Large intestine (tissue), 3 donors: ENCODE data around the gene FLII. TPM values are rescaled to one million over a fixed set of nuclear protein-coding genes. Genes with fewer than 3 reads are reported as not detected.

ENCODE experiments used
- DNase-seq, 2 donors: peaks; one replicate each; pipeline versions ENCODE4 v3.0.0 to v3.0.0-alpha.2; 2013
- H3K27ac ChIP-seq: one replicate; pipeline ENCODE4 v1.5.1; 2013; ENCODE audit warnings: low read length
- H3K27me3 ChIP-seq: 2 replicates; pipeline ENCODE4 v1.6.1; 2013; ENCODE audit warnings: low read length; ENCODE audit not compliant: control insufficient read depth, insufficient read depth
- H3K36me3 ChIP-seq: 2 replicates; pipeline ENCODE4 v1.6.1; 2013; ENCODE audit warnings: low read length; ENCODE audit not compliant: control insufficient read depth, insufficient read depth
- H3K4me1 ChIP-seq: one replicate; pipeline ENCODE4 v1.6.1; 2013; ENCODE audit warnings: low read length; ENCODE audit not compliant: control insufficient read depth, insufficient read depth
- H3K4me3 ChIP-seq: one replicate; pipeline ENCODE4 v1.5.1; 2013; ENCODE audit warnings: low read length
- H3K9me3 ChIP-seq: one replicate; pipeline ENCODE4 v1.6.1; 2013; ENCODE audit warnings: mild to moderate bottlenecking, low read depth, low read length, moderate library complexity; ENCODE audit not compliant: control insufficient read depth
- WGBS: methylation state at CpG from one replicate; pipeline ENCODE4 v1.1.5; 2013; ENCODE audit warnings: low lambda C conversion rate; ENCODE audit not compliant: insufficient coverage; 5-methylcytosine and 5-hydroxymethylcytosine counted together
- polyA plus RNA-seq: library from polyadenylated mRNA; unstranded; fragments of 120-200 nt; gene quantifications from one replicate; pipeline ENCODE4 v1.2.1, GENCODE V29; 2013

The FLII gene
- polyA plus RNA-seq, 1 donor: 161 TPM

GRCh38 chr17:18252160-18252559, 6.4 kb downstream of the FLII start:
- no peaks in the 10 kb centered on the region for H3K27me3 ChIP-seq
- no peak overlapping the region for H3K27ac ChIP-seq
- H3K9me3 ChIP-seq: no peaks in the 10 kb centered on the region
- H3K4me1 ChIP-seq: peaks cover 6% of the 10 kb centered on the region
- no peak for DNase-seq
- H3K36me3 ChIP-seq: peaks cover 82% of the 10 kb centered on the region
- WGBS: no CpG with 5 or more reads among the region's 5 CpGs
- H3K4me3 ChIP-seq: no peak overlapping the region

GRCh38 chr17:18251204-18251603, 7.3 kb downstream of the FLII start:
- H3K4me1 ChIP-seq: peaks cover 6% of the 10 kb centered on the region
- H3K9me3 ChIP-seq: no peaks in the 10 kb centered on the region
- no CpG with 5 or more reads among the region's 15 CpGs for WGBS
- peaks cover 83% of the 10 kb centered on the region for H3K36me3 ChIP-seq
- no peaks in the 10 kb centered on the region for H3K27me3 ChIP-seq
- H3K27ac ChIP-seq: no peak overlapping the region
- no peak for DNase-seq
- no peak overlapping the region for H3K4me3 ChIP-seq

- no peak overlapping the region for H3K27ac ChIP-seq
- H3K36me3 ChIP-seq: peaks cover 83% of the 10 kb centered on the region
- WGBS: no CpG with 5 or more reads among the region's 14 CpGs
Measured at GRCh38 chr17:18250708-18251107, 7.8 kb downstream of the FLII start.

GRCh38 chr17:18250259-18250658, 8.3 kb downstream of the FLII start:
- Histone ChIP-seq H3K27me3 (no peaks in the 10 kb centered on the region), H3K9me3 (no peaks in the 10 kb centered on the region), H3K27ac (no peak overlapping the region), H3K4me1 (peaks cover 8% of the 10 kb centered on the region), H3K36me3 (peaks cover 83% of the 10 kb centered on the region), H3K4me3 (no peak overlapping the region)
- DNase-seq: peak; percentile 34 to 54
- whole genome bisulfite sequencing: no CpG with 5 or more reads among the region's 9 CpGs

More at GRCh38 chr17:18250708-18251107, 7.8 kb downstream of the FLII start:
- Histone ChIP-seq H3K9me3 (no peaks in the 10 kb centered on the region), H3K4me3 (no peak overlapping the region), H3K27me3 (no peaks in the 10 kb centered on the region), H3K4me1 (peaks cover 8% of the 10 kb centered on the region)
- no peak for DNase-seq

- peaks cover 76% of the 10 kb centered on the region for H3K36me3 ChIP-seq
- no peaks in the 10 kb centered on the region for H3K27me3 ChIP-seq
- H3K4me3 ChIP-seq: no peak overlapping the region
- H3K4me1 ChIP-seq: peaks cover 8% of the 10 kb centered on the region
- peaks cover 2% of the 10 kb centered on the region for H3K9me3 ChIP-seq
- WGBS: no CpG with 5 or more reads among the region's 7 CpGs
- no peak for DNase-seq
- H3K27ac ChIP-seq: no peak overlapping the region
Measured at GRCh38 chr17:18248811-18249210, 9.7 kb downstream of the FLII start.

GRCh38 chr17:18248300-18248731, 10.2 kb downstream of the FLII start:
- peak; percentile 55 to 62 for DNase-seq
- Histone ChIP-seq H3K4me3 (no peak overlapping the region), H3K9me3 (peaks cover 2% of the 10 kb centered on the region), H3K27ac (no peak overlapping the region), H3K36me3 (peaks cover 76% of the 10 kb centered on the region), H3K4me1 (peaks cover 8% of the 10 kb centered on the region), H3K27me3 (no peaks in the 10 kb centered on the region)
- no CpG with 5 or more reads among the region's 9 CpGs for WGBS

- Histone ChIP-seq H3K27me3 (no peaks in the 10 kb centered on the region), H3K9me3 (peaks cover 2% of the 10 kb centered on the region), H3K4me3 (no peak overlapping the region), H3K27ac (no peak overlapping the region), H3K4me1 (peaks cover 8% of the 10 kb centered on the region), H3K36me3 (peaks cover 75% of the 10 kb centered on the region)
- no peak for DNase-seq
- 80% methylated on average over 1 of the region's 30 CpGs for WGBS
Measured at GRCh38 chr17:18247613-18248001, 10.9 kb downstream of the FLII start.

GRCh38 chr17:18246880-18247612, 11.5 kb downstream of the FLII start:
- H3K4me3 ChIP-seq: peak overlapping the region; percentile 21
- H3K36me3 ChIP-seq: peaks cover 73% of the 10 kb centered on the region
- peak; percentile 88 to 92 for DNase-seq
- no peaks in the 10 kb centered on the region for H3K27me3 ChIP-seq
- H3K9me3 ChIP-seq: peaks cover 2% of the 10 kb centered on the region
- peaks cover 8% of the 10 kb centered on the region for H3K4me1 ChIP-seq
- no CpG with 5 or more reads among the region's 46 CpGs for WGBS
- peak overlapping the region; percentile 72 for H3K27ac ChIP-seq

GRCh38 chr17:18246109-18246725, 12.3 kb downstream of the FLII start:
- no peaks in the 10 kb centered on the region for H3K27me3 ChIP-seq
- H3K27ac ChIP-seq: no peak overlapping the region
- no CpG with 5 or more reads among the region's 24 CpGs for WGBS
- H3K4me3 ChIP-seq: no peak overlapping the region
- peaks cover 73% of the 10 kb centered on the region for H3K36me3 ChIP-seq
- peaks cover 8% of the 10 kb centered on the region for H3K4me1 ChIP-seq
- H3K9me3 ChIP-seq: peaks cover 2% of the 10 kb centered on the region
- no peak for DNase-seq

- Histone ChIP-seq H3K36me3 (peaks cover 69% of the 10 kb centered on the region), H3K4me1 (peaks cover 8% of the 10 kb centered on the region), H3K9me3 (peaks cover 2% of the 10 kb centered on the region), H3K27ac (no peak overlapping the region), H3K27me3 (no peaks in the 10 kb centered on the region), H3K4me3 (no peak overlapping the region)
- no peak for DNase-seq
- WGBS: no CpG with 5 or more reads among the region's 21 CpGs
Measured at GRCh38 chr17:18245038-18245776, 13.3 kb downstream of the FLII start.
